HG02678 (cell line): ENCODE results near the gene NCOR1.
"Not testable (repeated sequence)": the region's sequence is repeated elsewhere in the genome, so short reads cannot be mapped to it uniquely, and the experiment has no call there.

Source experiments
- ATAC-seq: cut with Tn5 transposase; IDR thresholded peaks from one replicate; pipeline ENCODE4 v1.9.1; 2021; ENCODE audit warnings: mild to moderate bottlenecking, moderate library complexity; ENCODE audit not compliant: unreplicated experiment

The NCOR1 gene

GRCh38 chr17:16215273-16215964 is at the start of gene NCOR1:
Gene NCOR1, minus strand, starts transcription at chr17:16215534. Its CDS starts 20,965 bp downstream, at chr17:16194569.
- peak; percentile 76 for ATAC-seq

- no peak for ATAC-seq
Observed at GRCh38 chr17:16262201-16262600, 46.9 kb upstream of the NCOR1 start.

GRCh38 chr17:16261049-16261448 is 45.7 kb upstream of the NCOR1 start:
- no peak for ATAC-seq

- no peak for ATAC-seq
Observed at GRCh38 chr17:16259926-16260325, 44.6 kb upstream of the NCOR1 start.

GRCh38 chr17:16258901-16259300 is 43.6 kb upstream of the NCOR1 start:
- ATAC-seq, result no peak

- no peak for ATAC-seq
Observed at GRCh38 chr17:16255481-16255921, 40.2 kb upstream of the NCOR1 start.

GRCh38 chr17:16254773-16255400 is 39.6 kb upstream of the NCOR1 start:
- no peak for ATAC-seq

GRCh38 chr17:16251556-16251955 is 36.2 kb upstream of the NCOR1 start:
- no peak for ATAC-seq

- no peak for ATAC-seq
Observed at GRCh38 chr17:16251043-16251442, 35.7 kb upstream of the NCOR1 start.

- no peak for ATAC-seq
Observed at GRCh38 chr17:16250635-16251034, 35.3 kb upstream of the NCOR1 start.

GRCh38 chr17:16247586-16247984 is 32.3 kb upstream of the NCOR1 start:
- no peak for ATAC-seq

- no peak for ATAC-seq
Observed at GRCh38 chr17:16243801-16244567, 28.6 kb upstream of the NCOR1 start.

- no peak for ATAC-seq
Observed at GRCh38 chr17:16243385-16243784, 28.1 kb upstream of the NCOR1 start.

GRCh38 chr17:16241906-16242399 is 26.6 kb upstream of the NCOR1 start:
- ATAC-seq, result no peak

- ATAC-seq, result no peak
Observed at GRCh38 chr17:16239931-16240330, 24.6 kb upstream of the NCOR1 start.

- no peak for ATAC-seq
Observed at GRCh38 chr17:16232391-16232790, 17.1 kb upstream of the NCOR1 start.

- not testable (repeated sequence) for ATAC-seq
Observed at GRCh38 chr17:16229912-16230561, 14.7 kb upstream of the NCOR1 start.

GRCh38 chr17:16222406-16222805 is 7.1 kb upstream of the NCOR1 start:
- ATAC-seq, result no peak

GRCh38 chr17:16217002-16217635 is 1.8 kb upstream of the NCOR1 start, which contains the start of gene PIGL:
Gene PIGL, plus strand, starts transcription at chr17:16217210. Its CDS starts 17 bp downstream, at chr17:16217227.
- ATAC-seq, result peak; percentile 39

- not testable (repeated sequence) for ATAC-seq
Observed at GRCh38 chr17:16216341-16217001, 1.1 kb upstream of the NCOR1 start.
